Thyroid gland (tissue), 4 donors: ENCODE results near the gene ANGPTL3.

Source experiments
- POLR2A ChIP-seq, 2 donors: fragments of 450-650 bp; IDR thresholded peaks; one replicate each; pipeline ENCODE4 v1.6.1; 2017; ENCODE audit warnings: antibody characterized with exemption in 2 of 2, mild to moderate bottlenecking in 2 of 2, moderate library complexity in 1 of 2
- TF ChIP-seq, protein P1 (sequence below), 6 experiments: fragments of 200-600 bp in 3 of 6; fragments of 450-650 bp in 3 of 6; sonication (generic) in 3 of 6; IDR thresholded peaks; one replicate each; pipeline ENCODE4 v1.5.1; 2016 to 2019; ENCODE audit warnings: antibody characterized with exemption in 6 of 6, mild to moderate bottlenecking in 2 of 6, inconsistent platforms in 1 of 6, moderate library complexity in 1 of 6

DNA sequence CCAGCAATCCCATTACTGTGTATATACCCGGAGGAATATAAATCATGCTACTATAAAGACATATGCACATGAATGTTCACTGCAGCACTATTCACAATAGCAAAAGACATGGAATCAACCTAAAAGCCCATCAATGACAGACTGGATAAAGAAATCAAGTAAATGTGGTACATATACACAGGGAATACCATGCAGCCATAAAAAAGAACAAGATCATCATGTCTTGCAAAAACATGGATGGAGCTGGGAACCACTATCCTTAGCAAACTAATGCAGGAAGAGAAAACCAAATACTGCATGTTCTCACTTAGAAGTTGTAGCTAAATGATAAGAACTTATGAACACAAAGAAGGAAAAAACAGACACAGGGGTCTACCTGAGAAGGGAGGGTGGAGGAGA, 6.4 kb upstream of the ANGPTL3 start:
- TF ChIP-seq POLR2A (IDR thresholded peaks at IDR 0.05) = no peak
- TF ChIP-seq, protein P1, sequence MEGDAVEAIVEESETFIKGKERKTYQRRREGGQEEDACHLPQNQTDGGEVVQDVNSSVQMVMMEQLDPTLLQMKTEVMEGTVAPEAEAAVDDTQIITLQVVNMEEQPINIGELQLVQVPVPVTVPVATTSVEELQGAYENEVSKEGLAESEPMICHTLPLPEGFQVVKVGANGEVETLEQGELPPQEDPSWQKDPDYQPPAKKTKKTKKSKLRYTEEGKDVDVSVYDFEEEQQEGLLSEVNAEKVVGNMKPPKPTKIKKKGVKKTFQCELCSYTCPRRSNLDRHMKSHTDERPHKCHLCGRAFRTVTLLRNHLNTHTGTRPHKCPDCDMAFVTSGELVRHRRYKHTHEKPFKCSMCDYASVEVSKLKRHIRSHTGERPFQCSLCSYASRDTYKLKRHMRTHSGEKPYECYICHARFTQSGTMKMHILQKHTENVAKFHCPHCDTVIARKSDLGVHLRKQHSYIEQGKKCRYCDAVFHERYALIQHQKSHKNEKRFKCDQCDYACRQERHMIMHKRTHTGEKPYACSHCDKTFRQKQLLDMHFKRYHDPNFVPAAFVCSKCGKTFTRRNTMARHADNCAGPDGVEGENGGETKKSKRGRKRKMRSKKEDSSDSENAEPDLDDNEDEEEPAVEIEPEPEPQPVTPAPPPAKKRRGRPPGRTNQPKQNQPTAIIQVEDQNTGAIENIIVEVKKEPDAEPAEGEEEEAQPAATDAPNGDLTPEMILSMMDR (IDR thresholded peaks at IDR 0.05) = no peak
